Fibroblast of the aortic adventitia (primary cell): ENCODE results near the gene CAMK1D. TPM values are rescaled to one million over a fixed set of nuclear protein-coding genes. Genes with fewer than 3 reads are reported as not detected.
A peak's percentile ranks its signal among the peaks of the same experiment; 100 is the strongest.

Experiments
- DNase-seq: peaks from one replicate; pipeline ENCODE4 v3.0.0-alpha.2; 2010; ENCODE audit warnings: low read depth
- H3K4me3 ChIP-seq: 2 replicates; pipeline ENCODE4 v1.5.1; 2011; ENCODE audit warnings: low read depth, mild to moderate bottlenecking, control low read depth, low read length, moderate library complexity
- total RNA-seq: library from RNA; depleted of rRNA; stranded (reverse); fragments of >200 nt; gene quantifications from 2 replicates; pipeline ENCODE4 v1.2.3, GENCODE V29; 2012; ENCODE audit warnings: low replicate concordance
- TF ChIP-seq, protein P1 (sequence below): IDR thresholded peaks from 2 replicates; pipeline ENCODE4 v1.5.1; 2011; ENCODE audit warnings: mild to moderate bottlenecking, low read length, control low read depth, inconsistent platforms; ENCODE audit not compliant: insufficient read depth

CAMK1D gene
- total RNA-seq, 1 donor = 9.8 TPM

DNA sequence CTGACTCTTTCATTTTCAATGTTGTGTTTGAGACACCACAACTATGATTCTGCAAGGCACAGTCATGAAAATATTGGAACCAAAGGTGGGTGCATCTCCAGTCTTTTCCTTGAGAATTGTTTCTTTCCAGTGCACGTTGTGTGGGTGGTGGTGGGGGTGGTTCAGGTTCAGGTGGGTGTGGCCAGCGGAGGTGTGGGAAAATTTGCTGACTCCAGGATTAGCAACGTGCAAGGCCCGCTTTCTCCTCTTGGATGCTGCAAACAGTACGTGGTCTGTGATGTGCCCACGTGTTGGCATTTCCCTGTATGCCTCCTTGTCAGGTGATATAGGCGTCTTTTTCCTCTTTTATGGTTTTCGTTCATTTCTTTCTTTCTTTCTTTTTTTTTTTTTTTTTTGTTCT lies 59.1 kb downstream of the CAMK1D start:
- TF ChIP-seq, protein P1, sequence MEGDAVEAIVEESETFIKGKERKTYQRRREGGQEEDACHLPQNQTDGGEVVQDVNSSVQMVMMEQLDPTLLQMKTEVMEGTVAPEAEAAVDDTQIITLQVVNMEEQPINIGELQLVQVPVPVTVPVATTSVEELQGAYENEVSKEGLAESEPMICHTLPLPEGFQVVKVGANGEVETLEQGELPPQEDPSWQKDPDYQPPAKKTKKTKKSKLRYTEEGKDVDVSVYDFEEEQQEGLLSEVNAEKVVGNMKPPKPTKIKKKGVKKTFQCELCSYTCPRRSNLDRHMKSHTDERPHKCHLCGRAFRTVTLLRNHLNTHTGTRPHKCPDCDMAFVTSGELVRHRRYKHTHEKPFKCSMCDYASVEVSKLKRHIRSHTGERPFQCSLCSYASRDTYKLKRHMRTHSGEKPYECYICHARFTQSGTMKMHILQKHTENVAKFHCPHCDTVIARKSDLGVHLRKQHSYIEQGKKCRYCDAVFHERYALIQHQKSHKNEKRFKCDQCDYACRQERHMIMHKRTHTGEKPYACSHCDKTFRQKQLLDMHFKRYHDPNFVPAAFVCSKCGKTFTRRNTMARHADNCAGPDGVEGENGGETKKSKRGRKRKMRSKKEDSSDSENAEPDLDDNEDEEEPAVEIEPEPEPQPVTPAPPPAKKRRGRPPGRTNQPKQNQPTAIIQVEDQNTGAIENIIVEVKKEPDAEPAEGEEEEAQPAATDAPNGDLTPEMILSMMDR = no peak
- H3K4me3 ChIP-seq = no peak overlapping the region
- DNase-seq = no peak

DNA sequence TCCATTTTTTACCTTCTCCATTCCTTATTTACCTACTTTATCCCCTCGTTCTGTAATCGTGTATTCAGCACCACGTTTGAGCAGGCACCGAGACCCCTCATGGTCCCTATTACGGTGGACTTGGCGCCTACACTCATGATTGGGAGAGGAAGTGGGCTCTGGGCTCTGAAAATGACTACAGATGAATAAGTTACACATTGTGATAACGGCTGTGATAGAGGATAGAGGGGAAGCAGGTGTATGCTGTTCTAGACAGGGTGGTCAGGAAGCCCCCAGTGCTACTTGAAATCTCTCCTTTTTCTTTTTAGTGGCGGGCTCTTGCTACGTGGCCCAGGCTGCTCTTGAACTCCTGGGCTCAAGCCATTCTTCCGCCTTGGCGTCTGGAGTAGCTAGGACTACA lies 59.8 kb downstream of the CAMK1D start:
- no peak for DNase-seq
- TF ChIP-seq, protein P1 = no peak
- no peak overlapping the region for H3K4me3 ChIP-seq

DNA sequence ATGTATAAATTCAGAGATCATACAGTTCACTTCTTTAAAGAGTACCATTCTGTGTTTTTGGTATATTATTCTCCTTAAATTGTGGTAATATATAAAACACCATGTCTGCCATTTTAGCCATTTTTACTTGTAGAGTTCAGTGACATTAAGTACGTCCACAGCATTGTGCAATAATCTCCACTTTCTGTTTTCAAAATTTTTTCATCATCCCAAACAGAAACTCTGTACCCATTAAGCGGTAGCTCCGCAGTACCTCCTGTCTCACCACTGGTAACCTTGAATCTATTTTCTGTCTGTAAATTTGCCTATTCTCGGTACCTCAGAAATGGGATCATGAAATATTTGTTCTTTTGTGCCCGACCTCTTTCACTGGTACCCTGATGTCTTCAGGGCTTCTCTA lies 60.3 kb downstream of the CAMK1D start:
- DNase-seq = no peak
- TF ChIP-seq, protein P1 = no peak
- H3K4me3 ChIP-seq = no peak overlapping the region

DNA sequence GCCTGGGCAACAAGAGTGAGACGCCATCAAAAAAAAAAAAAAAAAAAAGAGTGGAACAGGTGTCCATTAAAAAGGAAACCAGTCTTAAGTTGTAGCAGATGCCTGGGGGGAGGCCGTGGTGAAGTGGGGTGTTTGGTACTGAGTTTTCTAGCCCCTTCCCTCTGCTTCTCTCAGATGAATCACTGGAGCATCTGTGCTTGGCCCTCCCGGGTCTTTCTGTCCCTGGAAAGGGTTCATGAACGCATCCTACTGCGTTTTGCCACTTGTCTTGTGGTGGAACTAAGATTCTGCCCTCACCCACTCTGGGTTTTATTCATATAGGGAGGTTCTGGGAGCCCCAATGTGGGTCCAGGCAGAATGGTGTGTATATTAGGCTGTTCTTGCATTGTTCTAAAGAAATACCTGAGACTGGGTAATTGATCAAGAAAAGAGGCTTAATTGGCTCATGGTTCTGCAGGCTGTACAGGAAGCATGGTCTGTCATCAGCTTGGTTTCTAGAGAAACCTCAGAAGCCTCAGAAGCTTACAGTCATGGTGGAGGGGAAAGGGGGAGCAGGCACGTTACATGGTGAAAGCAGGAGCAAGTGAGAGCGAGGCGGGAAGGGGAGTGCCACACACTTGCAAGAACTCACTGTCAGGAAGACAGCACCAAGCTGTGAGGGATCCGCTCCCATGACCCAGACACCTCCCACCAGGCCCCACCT lies 63.5 kb downstream of the CAMK1D start:
- H3K4me3 ChIP-seq = no peak overlapping the region
- TF ChIP-seq, protein P1 = no peak
- DNase-seq = no peak

DNA sequence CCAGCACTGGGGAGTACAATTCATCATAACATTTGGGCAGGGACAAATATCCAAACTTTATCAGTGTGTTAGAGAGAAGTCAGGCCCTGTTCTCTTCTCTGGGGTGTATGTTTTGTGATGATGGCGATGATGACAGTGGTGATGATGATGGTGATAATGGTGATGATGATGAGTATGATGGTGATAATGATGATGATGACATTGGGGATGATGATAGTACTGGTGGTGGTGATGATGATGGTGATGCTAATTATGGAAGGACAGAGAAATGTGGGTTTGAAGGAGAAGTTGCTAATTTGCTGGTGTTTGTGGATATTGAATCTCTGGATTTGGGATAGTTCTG lies 64.0 kb downstream of the CAMK1D start:
- no peak overlapping the region for H3K4me3 ChIP-seq
- DNase-seq = no peak
- TF ChIP-seq, protein P1 = no peak

DNA sequence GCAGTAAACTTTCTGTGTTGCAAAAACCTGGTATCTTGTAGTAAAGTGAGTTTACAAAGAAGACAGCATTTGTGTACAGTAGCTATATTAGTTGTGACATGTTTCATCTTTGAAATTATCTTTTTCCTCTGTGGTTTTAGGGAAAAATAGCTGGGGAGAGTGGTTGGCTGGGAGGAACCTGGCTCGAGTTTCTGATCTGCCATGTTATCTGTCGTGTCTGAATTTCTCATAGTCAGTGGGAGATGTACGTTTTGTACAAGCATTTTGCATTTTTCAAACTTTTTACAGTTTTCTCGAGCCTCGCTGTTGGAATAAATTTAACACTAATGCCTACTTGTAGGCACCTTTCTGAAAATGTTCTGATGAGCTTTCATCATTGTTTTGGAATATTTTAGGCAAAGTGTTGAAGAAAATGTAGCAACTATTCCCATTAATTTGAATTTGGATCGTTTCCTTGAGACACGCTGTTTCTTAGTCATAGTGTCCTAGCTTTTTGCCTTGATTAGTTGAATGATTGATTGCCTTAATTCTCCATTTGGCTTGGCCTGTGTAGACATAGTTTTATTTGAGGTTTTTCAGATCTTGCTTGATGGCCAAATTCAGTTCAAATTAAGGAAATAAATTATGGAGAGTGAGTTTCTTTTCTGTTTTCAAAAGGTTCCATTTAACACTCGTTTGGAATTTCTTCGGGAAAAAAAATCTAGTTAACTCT lies 65.1 kb downstream of the CAMK1D start:
- DNase-seq = peak; percentile 74
- TF ChIP-seq, protein P1 = no peak
- no peak overlapping the region for H3K4me3 ChIP-seq
